HepG2 (cell line): ENCODE data around the gene ATP11A. TPM values are rescaled to one million over a fixed set of nuclear protein-coding genes. Genes with fewer than 3 reads are reported as not detected.

Experiments
- CAMTA2 ChIP-seq: sonication (generic); formaldehyde crosslinking; IDR thresholded peaks from 2 replicates; pipeline ENCODE4 v1.4.0; 2020; ENCODE audit warnings: mild to moderate bottlenecking, missing genetic modification reagents, borderline replicate concordance
- CBX2 ChIP-seq, 2 experiments: fragments of 200-600 bp in 1 of 2; sonication (generic); formaldehyde crosslinking in 1 of 2; IDR thresholded peaks; 2 replicates each; pipeline versions ENCODE4 v1.7.0 to v1.8.1; 2018 to 2022; ENCODE audit warnings: low read depth in 2 of 2, low read length in 1 of 2, mild to moderate bottlenecking in 1 of 2, missing genetic modification reagents in 1 of 2
- ELF3 ChIP-seq: IDR thresholded peaks from 2 replicates; pipeline ENCODE4 v1.6.1; 2016; ENCODE audit warnings: missing genetic modification reagents, missing compliant biosample characterization
- HNRNPLL ChIP-seq: fragments of 200-400 bp; formaldehyde crosslinking; IDR thresholded peaks from 2 replicates; pipeline ENCODE4 v1.6.1; 2017; ENCODE audit warnings: mild to moderate bottlenecking, low read depth, low read length; ENCODE audit not compliant: poor library complexity, severe bottlenecking
- JUN ChIP-seq: sonication (generic); formaldehyde crosslinking; IDR thresholded peaks from 2 replicates; pipeline ENCODE4 v1.4.0; 2020; ENCODE audit warnings: mild to moderate bottlenecking, missing genetic modification reagents
- KLF16 ChIP-seq, 2 experiments: sonication (generic) in 1 of 2; formaldehyde crosslinking in 1 of 2; IDR thresholded peaks; 2 replicates each; pipeline versions ENCODE4 v1.6.1 to v1.8.0; 2016 to 2023; ENCODE audit warnings: missing genetic modification reagents in 2 of 2, missing compliant biosample characterization in 1 of 2
- NCOR1 ChIP-seq: fragments of 200-600 bp; sonication (generic); IDR thresholded peaks from 2 replicates; pipeline ENCODE4 v1.7.0; 2017; ENCODE audit warnings: antibody characterized with exemption, low read length, borderline replicate concordance
- NFKB2 ChIP-seq: sonication (generic); formaldehyde crosslinking; IDR thresholded peaks from 2 replicates; pipeline ENCODE4 v1.4.0; 2020; ENCODE audit warnings: missing genetic modification reagents, borderline replicate concordance
- RBM39 ChIP-seq: fragments of 200-400 bp; formaldehyde crosslinking; IDR thresholded peaks from one replicate; pipeline ENCODE4 v1.6.1; 2018; ENCODE audit warnings: antibody characterized with exemption, mild to moderate bottlenecking, low read depth, low read length; ENCODE audit not compliant: poor library complexity, severe bottlenecking
- RXRA ChIP-seq: sonication (generic); formaldehyde crosslinking; IDR thresholded peaks from 2 replicates; pipeline ENCODE4 v1.5.1; 2020; ENCODE audit warnings: missing genetic modification reagents
- TMF1 ChIP-seq: sonication (generic); formaldehyde crosslinking; IDR thresholded peaks from 2 replicates; pipeline ENCODE4 v1.8.1; 2022; ENCODE audit warnings: low read depth, missing genetic modification reagents
- XBP1 ChIP-seq: sonication (generic); formaldehyde crosslinking; IDR thresholded peaks from 2 replicates; pipeline ENCODE4 v1.5.0; 2020; ENCODE audit warnings: missing genetic modification reagents
- ZBTB40 ChIP-seq, 2 experiments: fragments of 450-650 bp in 1 of 2; sonication (generic) in 1 of 2; formaldehyde crosslinking in 1 of 2; IDR thresholded peaks; 2 replicates each; pipeline versions ENCODE4 v1.6.1 to v1.8.0; 2016 to 2022; ENCODE audit warnings: antibody characterized with exemption in 1 of 2, mild to moderate bottlenecking in 1 of 2, missing genetic modification reagents in 1 of 2
- ZMYM3 ChIP-seq: sonication (generic); formaldehyde crosslinking; IDR thresholded peaks from 2 replicates; pipeline ENCODE4 v1.5.1; 2020; ENCODE audit warnings: mild to moderate bottlenecking, missing genetic modification reagents
- ZNF468 ChIP-seq: sonication (generic); formaldehyde crosslinking; IDR thresholded peaks from 2 replicates; pipeline ENCODE4 v1.8.0; 2022; ENCODE audit warnings: mild to moderate bottlenecking, moderate library complexity, missing genetic modification reagents
- ZNF652 ChIP-seq: IDR thresholded peaks from 2 replicates; pipeline ENCODE4 v1.6.1; 2016; ENCODE audit warnings: low read depth, borderline replicate concordance
- ZNF768 ChIP-seq: sonication (generic); formaldehyde crosslinking; IDR thresholded peaks from 2 replicates; pipeline ENCODE4 v1.4.0; 2020; ENCODE audit warnings: missing genetic modification reagents
- polyA plus RNA-seq, 8 experiments: library from polyadenylated mRNA; depleted of rRNA in 3 of 8; stranded (reverse) in 7 of 8; unstranded in 1 of 8; fragments of >200 nt; fragmentation: Illumina TruSeq in 4 of 8; extraction: Trizol in 4 of 8; gene quantifications; 2 replicates each; pipeline versions ENCODE4 v1.2.1 to v1.2.3, GENCODE V29; 2011 to 2016; ENCODE audit warnings: low read depth in 4 of 8, missing spikeins in 1 of 8, mixed read lengths in 1 of 8; ENCODE audit not compliant: insufficient read depth in 1 of 8
- total RNA-seq, 5 experiments: library from RNA; depleted of rRNA; stranded (reverse); fragments of >200 nt; fragmentation: Illumina TruSeq; extraction: Trizol; gene quantifications; 2 replicates each; pipeline ENCODE4 v1.2.3, GENCODE V29; 2016; ENCODE audit warnings: low read depth in 1 of 5
- TF ChIP-seq, protein P1 (sequence below): sonication (generic); formaldehyde crosslinking; conservative IDR thresholded peaks from 2 replicates; pipeline ENCODE4 v1.5.0; 2020; ENCODE audit warnings: missing genetic modification reagents
- TF ChIP-seq, protein P2 (sequence below): sonication (generic); formaldehyde crosslinking; IDR thresholded peaks from 2 replicates; pipeline ENCODE4 v1.4.0; 2020; ENCODE audit warnings: missing genetic modification reagents, low read depth, mild to moderate bottlenecking, borderline replicate concordance

The ATP11A gene
- total and polyA plus RNA-seq, 2 of the 13 experiments (the other 11 are each of a cell fraction or from before 2014, with no cell fraction given): 18.4 to 20.1 TPM

DNA sequence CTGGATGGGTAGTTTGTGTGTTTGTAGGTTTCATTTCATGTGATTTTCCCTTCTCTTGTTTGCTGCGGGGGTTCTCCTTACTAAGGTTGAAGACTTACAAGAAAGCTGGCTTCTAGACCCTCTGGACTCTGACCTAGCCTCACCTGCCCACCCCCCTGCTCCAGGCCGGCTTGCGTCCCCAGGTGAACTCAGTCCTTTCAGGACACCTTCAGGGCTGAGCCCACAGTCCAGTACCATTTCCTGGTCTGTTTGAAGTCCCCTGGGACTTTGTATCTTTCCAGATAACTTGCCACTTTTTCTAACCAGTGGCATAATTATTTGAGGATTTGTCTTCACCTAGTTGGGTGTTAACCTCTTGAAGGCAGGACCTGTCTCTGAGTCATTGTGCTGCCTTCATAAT lies 227.9 kb downstream of the ATP11A start (continued):
- TF ChIP-seq CBX2 (IDR thresholded peaks at IDR 0.05; ENCODE audit: low read depth, low read length) (no peak), CBX2 (CRISPR knock-in tag; IDR thresholded peaks at IDR 0.05; ENCODE audit: low read depth) (no peak), ZNF468 (CRISPR knock-in tag) (no peak), RXRA (CRISPR knock-in tag) (peak; percentile 94), HNRNPLL (no peak), NCOR1 (no peak; the same call in 1 of the 2 replicates), CAMTA2 (CRISPR knock-in tag) (no peak), KLF16 (CRISPR knock-in tag; IDR thresholded peaks at IDR 0.05) (no peak), NFKB2 (no peak), JUN (CRISPR knock-in tag) (no peak), ZNF768 (CRISPR knock-in tag) (no peak), ZMYM3 (peak; percentile 20; the same call in 1 of the 2 replicates), ELF3 (CRISPR knock-in tag) (peak; percentile 79), RBM39 (no peak), XBP1 (no peak), ZNF652 (peak; percentile 75), ZBTB40 (IDR thresholded peaks at IDR 0.05) (no peak), ZBTB40 (CRISPR knock-in tag; IDR thresholded peaks at IDR 0.05) (0 out of 2 replicates have a peak, but pooled peaks have one; percentile 25), TMF1 (no peak)
- TF ChIP-seq, protein P1, sequence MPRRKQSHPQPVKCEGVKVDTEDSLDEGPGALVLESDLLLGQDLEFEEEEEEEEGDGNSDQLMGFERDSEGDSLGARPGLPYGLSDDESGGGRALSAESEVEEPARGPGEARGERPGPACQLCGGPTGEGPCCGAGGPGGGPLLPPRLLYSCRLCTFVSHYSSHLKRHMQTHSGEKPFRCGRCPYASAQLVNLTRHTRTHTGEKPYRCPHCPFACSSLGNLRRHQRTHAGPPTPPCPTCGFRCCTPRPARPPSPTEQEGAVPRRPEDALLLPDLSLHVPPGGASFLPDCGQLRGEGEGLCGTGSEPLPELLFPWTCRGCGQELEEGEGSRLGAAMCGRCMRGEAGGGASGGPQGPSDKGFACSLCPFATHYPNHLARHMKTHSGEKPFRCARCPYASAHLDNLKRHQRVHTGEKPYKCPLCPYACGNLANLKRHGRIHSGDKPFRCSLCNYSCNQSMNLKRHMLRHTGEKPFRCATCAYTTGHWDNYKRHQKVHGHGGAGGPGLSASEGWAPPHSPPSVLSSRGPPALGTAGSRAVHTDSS (CRISPR knock-in tag): no peak
- TF ChIP-seq, protein P2, sequence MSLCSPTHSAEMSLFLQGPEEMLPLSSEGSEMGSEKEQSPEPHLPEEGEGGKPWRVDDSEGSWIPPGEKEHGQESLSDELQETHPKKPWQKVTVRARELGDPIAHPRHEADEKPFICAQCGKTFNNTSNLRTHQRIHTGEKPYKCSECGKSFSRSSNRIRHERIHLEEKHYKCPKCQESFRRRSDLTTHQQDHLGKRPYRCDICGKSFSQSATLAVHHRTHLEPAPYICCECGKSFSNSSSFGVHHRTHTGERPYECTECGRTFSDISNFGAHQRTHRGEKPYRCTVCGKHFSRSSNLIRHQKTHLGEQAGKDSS: no peak
